GM18517 (cell line): Measurements from ENCODE around the gene ADAM12.

Experiments
- ATAC-seq: cut with Tn5 transposase; IDR thresholded peaks from one replicate; pipeline ENCODE4 v1.9.1; 2021; ENCODE audit warnings: mild to moderate bottlenecking, moderate library complexity; ENCODE audit not compliant: unreplicated experiment

The ADAM12 gene

GRCh38 chr10:126034586-126034985, 353.7 kb downstream of the ADAM12 start:
- no peak for ATAC-seq

- no peak for ATAC-seq
Measured at GRCh38 chr10:126029999-126030398, 358.3 kb downstream of the ADAM12 start.

GRCh38 chr10:126027692-126028091, 360.6 kb downstream of the ADAM12 start:
- ATAC-seq = no peak

- ATAC-seq = no peak
Measured at GRCh38 chr10:126022841-126023240, 365.4 kb downstream of the ADAM12 start.

GRCh38 chr10:126021833-126022500, 366.3 kb downstream of the ADAM12 start:
- no peak for ATAC-seq

- no peak for ATAC-seq
Measured at GRCh38 chr10:126017961-126018560, 370.2 kb downstream of the ADAM12 start.

GRCh38 chr10:126016882-126017281, 371.4 kb downstream of the ADAM12 start:
- ATAC-seq = no peak

- no peak for ATAC-seq
Measured at GRCh38 chr10:126016156-126016805, 372.0 kb downstream of the ADAM12 start.

GRCh38 chr10:126015413-126015812, 372.9 kb downstream of the ADAM12 start:
- ATAC-seq = no peak

- ATAC-seq = no peak
Measured at GRCh38 chr10:126014309-126014708, 374.0 kb downstream of the ADAM12 start.

- ATAC-seq = no peak
Measured at GRCh38 chr10:126013489-126014281, 374.6 kb downstream of the ADAM12 start.

- ATAC-seq = no peak
Measured at GRCh38 chr10:126012485-126012884, 375.8 kb downstream of the ADAM12 start.

GRCh38 chr10:126011995-126012394, 376.3 kb downstream of the ADAM12 start:
- ATAC-seq = no peak

- no peak for ATAC-seq
Measured at GRCh38 chr10:126009650-126010049, 378.6 kb downstream of the ADAM12 start.

GRCh38 chr10:126006906-126007305, 381.4 kb downstream of the ADAM12 start:
- no peak for ATAC-seq

GRCh38 chr10:126006264-126006663, 382.0 kb downstream of the ADAM12 start:
- ATAC-seq = no peak

- no peak for ATAC-seq
Measured at GRCh38 chr10:126004752-126005151, 383.5 kb downstream of the ADAM12 start.

GRCh38 chr10:126001576-126001975, 386.7 kb downstream of the ADAM12 start:
- no peak for ATAC-seq

GRCh38 chr10:125999694-126000093, 388.6 kb downstream of the ADAM12 start:
- no peak for ATAC-seq

- ATAC-seq = no peak
Measured at GRCh38 chr10:125997586-125997985, 390.7 kb downstream of the ADAM12 start.

- ATAC-seq = no peak
Measured at GRCh38 chr10:125995726-125996304, 392.5 kb downstream of the ADAM12 start.
